Panc1 (cell line): ENCODE results near the gene CSNK2A1.

Experiments used
- POLR2AphosphoS5 ChIP-seq: IDR thresholded peaks from 2 replicates; pipeline ENCODE4 v1.6.1; 2012; ENCODE audit warnings: mild to moderate bottlenecking, low read depth, low read length, moderate library complexity
- SIN3A ChIP-seq: IDR thresholded peaks from 2 replicates; pipeline ENCODE4 v1.6.1; 2012; ENCODE audit warnings: low read depth, mild to moderate bottlenecking, low read length, moderate library complexity, borderline replicate concordance; ENCODE audit not compliant: insufficient read depth
- TCF7L2 ChIP-seq: IDR thresholded peaks from 2 replicates; pipeline ENCODE4 v1.6.1; 2011; ENCODE audit warnings: mild to moderate bottlenecking, low read depth, low read length, inconsistent platforms
- TF ChIP-seq, protein P1 (sequence below): fragments of 450-650 bp; IDR thresholded peaks from 2 replicates; pipeline ENCODE4 v1.5.1; 2017; ENCODE audit warnings: mild to moderate bottlenecking
- TF ChIP-seq, protein P2 (sequence below), 2 experiments: IDR thresholded peaks; 2 replicates each; pipeline ENCODE4 v1.6.1; 2011 to 2012; ENCODE audit warnings: low read depth in 2 of 2, control low read depth in 1 of 2, low read length in 1 of 2, mild to moderate bottlenecking in 1 of 2, moderate library complexity in 1 of 2; ENCODE audit not compliant: insufficient read depth in 1 of 2

DNA sequence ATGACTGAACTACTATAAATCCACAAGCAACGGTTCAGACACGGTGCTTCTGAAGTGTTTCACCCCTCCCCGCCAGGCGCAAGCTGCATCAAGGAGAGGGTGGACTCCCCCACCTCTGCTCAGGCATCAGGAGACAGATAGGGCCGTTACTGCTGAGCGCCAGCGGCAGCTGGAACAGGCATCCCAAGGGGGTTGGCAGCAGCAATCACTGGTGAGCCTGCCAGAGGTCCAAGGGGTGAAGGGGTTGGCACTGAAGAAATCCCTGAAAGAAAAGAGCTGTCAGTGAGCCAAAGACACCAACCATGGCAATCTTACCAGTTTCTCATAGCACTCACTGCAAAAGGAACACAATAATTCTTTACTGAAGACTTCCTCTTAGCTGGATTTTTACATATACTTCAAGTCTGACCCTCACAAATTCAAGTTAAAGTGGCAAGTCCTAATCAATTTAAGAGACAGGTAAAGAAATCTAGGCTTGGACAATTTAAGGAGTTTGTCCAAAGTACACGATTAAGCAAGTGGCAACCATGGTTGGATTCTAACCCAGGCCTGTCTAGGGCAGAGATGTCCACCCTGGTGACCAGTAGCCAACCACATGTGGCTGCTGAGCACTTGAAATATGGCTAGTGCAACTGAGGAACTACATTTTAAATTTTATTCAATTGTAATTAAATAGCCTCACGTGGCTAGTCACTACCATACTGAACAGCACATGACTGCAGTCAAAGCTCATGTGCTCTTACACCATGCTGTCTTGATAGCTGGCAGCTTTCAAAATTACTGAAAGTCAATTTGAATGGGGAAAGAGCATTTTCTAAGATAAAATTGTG, 59.6 kb downstream of the CSNK2A1 start:
- TF ChIP-seq, protein P1, sequence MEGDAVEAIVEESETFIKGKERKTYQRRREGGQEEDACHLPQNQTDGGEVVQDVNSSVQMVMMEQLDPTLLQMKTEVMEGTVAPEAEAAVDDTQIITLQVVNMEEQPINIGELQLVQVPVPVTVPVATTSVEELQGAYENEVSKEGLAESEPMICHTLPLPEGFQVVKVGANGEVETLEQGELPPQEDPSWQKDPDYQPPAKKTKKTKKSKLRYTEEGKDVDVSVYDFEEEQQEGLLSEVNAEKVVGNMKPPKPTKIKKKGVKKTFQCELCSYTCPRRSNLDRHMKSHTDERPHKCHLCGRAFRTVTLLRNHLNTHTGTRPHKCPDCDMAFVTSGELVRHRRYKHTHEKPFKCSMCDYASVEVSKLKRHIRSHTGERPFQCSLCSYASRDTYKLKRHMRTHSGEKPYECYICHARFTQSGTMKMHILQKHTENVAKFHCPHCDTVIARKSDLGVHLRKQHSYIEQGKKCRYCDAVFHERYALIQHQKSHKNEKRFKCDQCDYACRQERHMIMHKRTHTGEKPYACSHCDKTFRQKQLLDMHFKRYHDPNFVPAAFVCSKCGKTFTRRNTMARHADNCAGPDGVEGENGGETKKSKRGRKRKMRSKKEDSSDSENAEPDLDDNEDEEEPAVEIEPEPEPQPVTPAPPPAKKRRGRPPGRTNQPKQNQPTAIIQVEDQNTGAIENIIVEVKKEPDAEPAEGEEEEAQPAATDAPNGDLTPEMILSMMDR, result no peak
- no peak for TF ChIP-seq POLR2AphosphoS5
- TF ChIP-seq, protein P2, sequence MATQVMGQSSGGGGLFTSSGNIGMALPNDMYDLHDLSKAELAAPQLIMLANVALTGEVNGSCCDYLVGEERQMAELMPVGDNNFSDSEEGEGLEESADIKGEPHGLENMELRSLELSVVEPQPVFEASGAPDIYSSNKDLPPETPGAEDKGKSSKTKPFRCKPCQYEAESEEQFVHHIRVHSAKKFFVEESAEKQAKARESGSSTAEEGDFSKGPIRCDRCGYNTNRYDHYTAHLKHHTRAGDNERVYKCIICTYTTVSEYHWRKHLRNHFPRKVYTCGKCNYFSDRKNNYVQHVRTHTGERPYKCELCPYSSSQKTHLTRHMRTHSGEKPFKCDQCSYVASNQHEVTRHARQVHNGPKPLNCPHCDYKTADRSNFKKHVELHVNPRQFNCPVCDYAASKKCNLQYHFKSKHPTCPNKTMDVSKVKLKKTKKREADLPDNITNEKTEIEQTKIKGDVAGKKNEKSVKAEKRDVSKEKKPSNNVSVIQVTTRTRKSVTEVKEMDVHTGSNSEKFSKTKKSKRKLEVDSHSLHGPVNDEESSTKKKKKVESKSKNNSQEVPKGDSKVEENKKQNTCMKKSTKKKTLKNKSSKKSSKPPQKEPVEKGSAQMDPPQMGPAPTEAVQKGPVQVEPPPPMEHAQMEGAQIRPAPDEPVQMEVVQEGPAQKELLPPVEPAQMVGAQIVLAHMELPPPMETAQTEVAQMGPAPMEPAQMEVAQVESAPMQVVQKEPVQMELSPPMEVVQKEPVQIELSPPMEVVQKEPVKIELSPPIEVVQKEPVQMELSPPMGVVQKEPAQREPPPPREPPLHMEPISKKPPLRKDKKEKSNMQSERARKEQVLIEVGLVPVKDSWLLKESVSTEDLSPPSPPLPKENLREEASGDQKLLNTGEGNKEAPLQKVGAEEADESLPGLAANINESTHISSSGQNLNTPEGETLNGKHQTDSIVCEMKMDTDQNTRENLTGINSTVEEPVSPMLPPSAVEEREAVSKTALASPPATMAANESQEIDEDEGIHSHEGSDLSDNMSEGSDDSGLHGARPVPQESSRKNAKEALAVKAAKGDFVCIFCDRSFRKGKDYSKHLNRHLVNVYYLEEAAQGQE (IDR thresholded peaks at IDR 0.05; ENCODE audit: insufficient read depth in 1 of 2, low read depth in 2 of 2, low read length in 1 of 2), result no peak
- no peak for TF ChIP-seq SIN3A
- no peak for TF ChIP-seq TCF7L2
